Endothelial cell of umbilical vein (primary cell): ENCODE results near the gene PRAF2.

ENCODE experiments used
- EZH2 ChIP-seq: IDR thresholded peaks from 2 replicates; pipeline ENCODE4 v1.6.1; 2012; ENCODE audit warnings: borderline replicate concordance, low read depth, mild to moderate bottlenecking, moderate library complexity, low read length, inconsistent platforms; ENCODE audit not compliant: severe bottlenecking
- FOS ChIP-seq: IDR thresholded peaks from 2 replicates; pipeline ENCODE4 v1.6.1; 2011; ENCODE audit warnings: mild to moderate bottlenecking, low read length, moderate library complexity, borderline replicate concordance; ENCODE audit not compliant: insufficient read depth
- GATA2 ChIP-seq: IDR thresholded peaks from 2 replicates; pipeline ENCODE4 v1.7.0; 2011; ENCODE audit warnings: low read depth, mild to moderate bottlenecking, moderate library complexity, mixed read lengths, low read length; ENCODE audit not compliant: insufficient read length, insufficient read depth
- JUN ChIP-seq: IDR thresholded peaks from 2 replicates; pipeline ENCODE4 v1.6.1; 2011; ENCODE audit warnings: borderline replicate concordance, low read depth; ENCODE audit not compliant: insufficient read length, insufficient read depth
- MYC ChIP-seq: IDR thresholded peaks from one replicate; pipeline ENCODE4 v1.6.1; 2011; ENCODE audit warnings: mild to moderate bottlenecking, low read depth, low read length
- POLR2A ChIP-seq: IDR thresholded peaks from 2 replicates; pipeline ENCODE4 v1.6.1; 2012; ENCODE audit warnings: low read depth, mild to moderate bottlenecking, control low read depth, low read length
- POLR2AphosphoS5 ChIP-seq: IDR thresholded peaks from 2 replicates; pipeline ENCODE4 v1.6.1; 2012; ENCODE audit warnings: low read depth, mild to moderate bottlenecking, control low read depth, low read length, moderate library complexity; ENCODE audit not compliant: insufficient read depth
- TF ChIP-seq, protein P1 (sequence below), 2 donors: IDR thresholded peaks; 1 replicate in 1 of 2; 2 replicates in 1 of 2; pipeline ENCODE4 v1.5.1; 2011; ENCODE audit warnings: low read length in 2 of 2, mild to moderate bottlenecking in 2 of 2, moderate library complexity in 2 of 2, control low read depth in 1 of 2, inconsistent platforms in 1 of 2, low read depth in 1 of 2; ENCODE audit not compliant: insufficient read depth in 1 of 2; ENCODE audit errors: extremely low read depth in 1 of 2
- TF ChIP-seq, protein P2 (sequence below): IDR thresholded peaks from 2 replicates; pipeline ENCODE4 v1.6.1; 2011; ENCODE audit not compliant: insufficient read depth, insufficient read length

DNA sequence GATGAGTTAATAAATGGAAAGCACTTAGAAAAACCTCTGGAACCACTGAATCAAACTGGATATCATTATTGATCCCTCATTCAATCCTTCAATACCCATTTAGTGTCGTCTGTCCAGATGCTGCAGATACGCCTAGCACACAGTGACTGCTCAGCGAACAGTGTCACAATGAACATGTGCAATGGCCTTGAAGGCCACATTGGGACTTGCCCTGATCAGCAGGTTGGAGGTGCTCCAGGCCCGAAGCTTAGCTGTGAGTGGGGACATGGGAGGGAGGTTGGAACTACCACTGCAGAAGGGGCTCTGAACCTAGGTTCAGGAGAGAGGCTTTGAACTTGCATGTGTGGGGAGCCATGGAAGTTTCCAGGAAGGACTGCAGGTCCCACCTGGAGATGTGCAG lies 32.5 kb upstream of the PRAF2 start:
- TF ChIP-seq, protein P1, sequence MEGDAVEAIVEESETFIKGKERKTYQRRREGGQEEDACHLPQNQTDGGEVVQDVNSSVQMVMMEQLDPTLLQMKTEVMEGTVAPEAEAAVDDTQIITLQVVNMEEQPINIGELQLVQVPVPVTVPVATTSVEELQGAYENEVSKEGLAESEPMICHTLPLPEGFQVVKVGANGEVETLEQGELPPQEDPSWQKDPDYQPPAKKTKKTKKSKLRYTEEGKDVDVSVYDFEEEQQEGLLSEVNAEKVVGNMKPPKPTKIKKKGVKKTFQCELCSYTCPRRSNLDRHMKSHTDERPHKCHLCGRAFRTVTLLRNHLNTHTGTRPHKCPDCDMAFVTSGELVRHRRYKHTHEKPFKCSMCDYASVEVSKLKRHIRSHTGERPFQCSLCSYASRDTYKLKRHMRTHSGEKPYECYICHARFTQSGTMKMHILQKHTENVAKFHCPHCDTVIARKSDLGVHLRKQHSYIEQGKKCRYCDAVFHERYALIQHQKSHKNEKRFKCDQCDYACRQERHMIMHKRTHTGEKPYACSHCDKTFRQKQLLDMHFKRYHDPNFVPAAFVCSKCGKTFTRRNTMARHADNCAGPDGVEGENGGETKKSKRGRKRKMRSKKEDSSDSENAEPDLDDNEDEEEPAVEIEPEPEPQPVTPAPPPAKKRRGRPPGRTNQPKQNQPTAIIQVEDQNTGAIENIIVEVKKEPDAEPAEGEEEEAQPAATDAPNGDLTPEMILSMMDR (IDR thresholded peaks at IDR 0.05; ENCODE audit: extremely low read depth in 1 of 2, insufficient read depth in 1 of 2, low read depth in 1 of 2, low read length in 2 of 2): no peak
- TF ChIP-seq GATA2 (no peak), JUN (no peak), EZH2 (no peak), POLR2A (no peak), POLR2AphosphoS5 (no peak), FOS (no peak), MYC (no peak)
- TF ChIP-seq, protein P2, sequence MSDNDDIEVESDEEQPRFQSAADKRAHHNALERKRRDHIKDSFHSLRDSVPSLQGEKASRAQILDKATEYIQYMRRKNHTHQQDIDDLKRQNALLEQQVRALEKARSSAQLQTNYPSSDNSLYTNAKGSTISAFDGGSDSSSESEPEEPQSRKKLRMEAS: no peak
